K562 (cell line): ENCODE data around the gene NOCT. TPM values are rescaled to one million over a fixed set of nuclear protein-coding genes. Genes with fewer than 3 reads are reported as not detected.

Source experiments
- ATF1 ChIP-seq, 2 experiments: fragments of 450-650 bp in 1 of 2; IDR thresholded peaks; 2 replicates each; pipeline ENCODE4 v1.6.1; 2016; ENCODE audit warnings: missing compliant biosample characterization in 1 of 2, missing genetic modification characterization in 1 of 2
- ATF7 ChIP-seq: fragments of 450-650 bp; IDR thresholded peaks from 2 replicates; pipeline ENCODE4 v1.7.1; 2014; ENCODE audit warnings: mild to moderate bottlenecking, moderate library complexity
- CBFB ChIP-seq: sonication (generic); formaldehyde crosslinking; IDR thresholded peaks from 2 replicates; pipeline ENCODE4 v1.4.0; 2020; ENCODE audit warnings: mild to moderate bottlenecking, missing genetic modification reagents
- CCNT2 ChIP-seq: IDR thresholded peaks from 2 replicates; pipeline ENCODE4 v1.6.1; 2011; ENCODE audit warnings: borderline replicate concordance, low read depth, mild to moderate bottlenecking, moderate library complexity, mixed read lengths, low read length; ENCODE audit not compliant: insufficient read length; ENCODE audit errors: extremely low read depth
- CREB1 ChIP-seq, 2 experiments: sonication (generic) in 1 of 2; formaldehyde crosslinking in 1 of 2; IDR thresholded peaks; 2 replicates each; pipeline versions ENCODE4 v1.6.1 to v1.8.0; 2012 to 2022; ENCODE audit warnings: inconsistent platforms in 1 of 2, mild to moderate bottlenecking in 1 of 2, missing genetic modification reagents in 1 of 2, moderate library complexity in 1 of 2
- ESRRA ChIP-seq: fragments of 450-650 bp; IDR thresholded peaks from 2 replicates; pipeline ENCODE4 v1.6.1; 2014; ENCODE audit warnings: low read depth, mild to moderate bottlenecking, moderate library complexity, borderline replicate concordance
- ETV5 ChIP-seq: sonication (generic); formaldehyde crosslinking; IDR thresholded peaks from 2 replicates; pipeline ENCODE4 v1.4.0; 2020; ENCODE audit warnings: low read depth, mild to moderate bottlenecking, missing genetic modification reagents
- GTF2A2 ChIP-seq: IDR thresholded peaks from 2 replicates; pipeline ENCODE4 v1.6.1; 2016; ENCODE audit warnings: mild to moderate bottlenecking, missing genetic modification characterization, missing compliant biosample characterization
- JUND ChIP-seq, 2 experiments: IDR thresholded peaks; 2 replicates in 1 of 2; 3 replicates in 1 of 2; pipeline ENCODE4 v1.6.1; 2011; ENCODE audit warnings: borderline replicate concordance in 2 of 2, low read depth in 2 of 2, low read length in 2 of 2, improper control_type of control experiment in 1 of 2, missing biosample characterization in 1 of 2, missing genetic modification characterization in 1 of 2, missing genetic modification reagents in 1 of 2
- KDM4B ChIP-seq, 2 experiments: fragments of 450-650 bp in 1 of 2; sonication (generic) in 1 of 2; IDR thresholded peaks; 2 replicates each; pipeline ENCODE4 v1.6.1; 2016 to 2017; ENCODE audit warnings: borderline replicate concordance in 2 of 2, antibody characterized with exemption in 1 of 2, low read depth in 1 of 2, mild to moderate bottlenecking in 1 of 2
- KDM5B ChIP-seq: fragments of 200-600 bp; sonication (generic); IDR thresholded peaks from 2 replicates; pipeline ENCODE4 v1.6.1; 2012; ENCODE audit warnings: low read depth, mild to moderate bottlenecking, moderate library complexity, low read length, control low read depth, inconsistent platforms; ENCODE audit not compliant: insufficient replicate concordance
- KLF10 ChIP-seq: fragments of 250-450 bp; sonication (Bioruptor Pico); IDR thresholded peaks from 2 replicates; pipeline ENCODE4 v1.6.1; 2021; ENCODE audit warnings: matching md5 sums
- MBD2 ChIP-seq: sonication (generic); IDR thresholded peaks from 2 replicates; pipeline ENCODE4 v1.6.1; 2016; ENCODE audit warnings: low read depth, borderline replicate concordance
- NBN ChIP-seq: fragments of 450-650 bp; IDR thresholded peaks from 2 replicates; pipeline ENCODE4 v1.6.1; 2016; ENCODE audit warnings: low read depth, mild to moderate bottlenecking
- POLR2G ChIP-seq: fragments of 200-400 bp; formaldehyde crosslinking; IDR thresholded peaks from 2 replicates; pipeline ENCODE4 v1.6.1; 2017; ENCODE audit warnings: low read depth, mild to moderate bottlenecking, antibody characterized with exemption, low read length, moderate library complexity
- POLR3G ChIP-seq: IDR thresholded peaks from 2 replicates; pipeline ENCODE4 v1.6.1; 2011; ENCODE audit not compliant: insufficient read length, insufficient replicate concordance; ENCODE audit errors: extremely low read depth
- RBM34 ChIP-seq: fragments of 200-400 bp; formaldehyde crosslinking; IDR thresholded peaks from 2 replicates; pipeline ENCODE4 v1.6.1; 2018; ENCODE audit warnings: low read length, borderline replicate concordance; ENCODE audit not compliant: insufficient read depth
- RNF2 ChIP-seq: sonication (generic); IDR thresholded peaks from 2 replicates; pipeline ENCODE4 v1.6.1; 2016
- SIX5 ChIP-seq, 2 experiments: IDR thresholded peaks; 2 replicates each; pipeline ENCODE4 v1.6.1; 2011; ENCODE audit warnings: low read length in 2 of 2, borderline replicate concordance in 1 of 2, low read depth in 1 of 2, mild to moderate bottlenecking in 1 of 2, moderate library complexity in 1 of 2; ENCODE audit not compliant: insufficient read depth in 1 of 2
- SMAD4 ChIP-seq: fragments of 250-450 bp; sonication (Bioruptor Pico); conservative IDR thresholded peaks from 2 replicates; pipeline ENCODE4 v1.8.0; 2021; ENCODE audit warnings: inconsistent platforms, mild to moderate bottlenecking, moderate library complexity
- SREBF2 ChIP-seq: sonication (generic); formaldehyde crosslinking; IDR thresholded peaks from 2 replicates; pipeline ENCODE4 v1.4.0; 2020; ENCODE audit warnings: mild to moderate bottlenecking, missing genetic modification reagents
- TBL1XR1 ChIP-seq, 2 experiments: IDR thresholded peaks; 2 replicates each; pipeline ENCODE4 v1.6.1; 2012; ENCODE audit warnings: improper control_type of control experiment in 2 of 2, low read length in 2 of 2, mild to moderate bottlenecking in 1 of 2
- XRCC5 ChIP-seq: fragments of 200-400 bp; formaldehyde crosslinking; IDR thresholded peaks from 2 replicates; pipeline ENCODE4 v1.6.1; 2017; ENCODE audit warnings: low read depth, mild to moderate bottlenecking, low read length
- ZNF24 ChIP-seq: fragments of 450-650 bp; IDR thresholded peaks from 2 replicates; pipeline ENCODE4 v1.6.1; 2016
- ZNF57 ChIP-seq: fragments of 450-650 bp; formaldehyde crosslinking; IDR thresholded peaks from 2 replicates; pipeline ENCODE4 v1.4.0; 2020; ENCODE audit warnings: mild to moderate bottlenecking, moderate library complexity
- ZNF76 ChIP-seq: fragments of 250-450 bp; sonication (Bioruptor Pico); IDR thresholded peaks from 2 replicates; pipeline ENCODE4 v1.4.0; 2020; ENCODE audit warnings: mild to moderate bottlenecking, moderate library complexity, borderline replicate concordance
- polyA plus RNA-seq, 8 experiments: library from polyadenylated mRNA; depleted of rRNA in 4 of 8; stranded (reverse) in 5 of 8; unstranded in 3 of 8; fragments of >200 nt; fragmentation: Nextera tagmentation in 2 of 8; fragmentation: Illumina TruSeq in 1 of 8; extraction: Ambion mirVana in 2 of 8; extraction: Trizol in 1 of 8; gene quantifications; 2 replicates each; pipeline versions ENCODE4 v1.2.1 to v1.2.3, GENCODE V29; 2011 to 2014; ENCODE audit warnings: inconsistent platforms in 1 of 8, missing spikeins in 1 of 8
- total RNA-seq, 7 experiments: library from RNA; depleted of rRNA in 6 of 7; stranded (reverse); fragments of >200 nt in 6 of 7; fragmentation: Illumina TruSeq in 2 of 7; extraction: Trizol in 2 of 7; gene quantifications; 2 replicates each; pipeline versions ENCODE4 v1.2.1 to v1.2.3, GENCODE V29; 2011 to 2021; ENCODE audit warnings: low replicate concordance in 1 of 7
- TF ChIP-seq, protein P1 (sequence below): sonication (generic); formaldehyde crosslinking; IDR thresholded peaks from 2 replicates; pipeline ENCODE4 v1.8.0; 2022; ENCODE audit warnings: mild to moderate bottlenecking, low read depth, missing genetic modification reagents

NOCT gene
- total and polyA plus RNA-seq, 9 of the 15 experiments (the other 6 are each of a cell fraction or from before 2014, with no cell fraction given), result 1.3 to 20.2 (median 11.1) TPM

DNA sequence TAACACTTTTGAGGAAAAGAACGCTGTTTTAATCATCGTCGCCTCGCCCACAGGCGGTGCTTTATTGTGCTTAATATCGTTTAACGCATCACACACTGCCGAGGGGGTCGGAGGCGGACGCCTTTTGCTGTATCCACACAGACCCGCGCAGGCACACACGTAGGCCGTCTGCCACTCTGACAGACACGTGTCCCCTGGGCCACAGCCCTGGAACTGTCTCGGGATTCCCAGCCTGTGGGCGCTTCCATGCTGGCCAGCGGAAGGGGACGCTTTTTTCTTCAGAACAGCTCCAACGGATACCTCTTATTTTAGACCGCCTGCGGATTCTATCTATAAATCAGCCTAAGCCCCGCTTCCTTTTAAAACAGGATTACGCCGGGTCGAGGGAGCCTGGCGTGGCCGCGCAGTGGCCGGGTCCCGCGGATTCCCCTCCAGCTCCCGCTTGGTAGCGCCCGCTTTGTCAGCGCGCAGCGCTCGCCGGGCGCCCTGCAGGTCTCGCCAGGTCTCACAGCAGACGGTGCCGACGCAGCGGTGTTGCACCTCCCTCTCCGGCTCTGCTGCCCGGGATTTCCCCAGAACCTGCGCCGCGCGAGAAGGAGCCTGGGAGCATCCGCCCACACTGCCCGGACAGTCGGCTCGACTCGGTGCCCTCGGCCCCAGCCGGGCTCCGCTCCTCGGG, at the start of gene NOCT (continued):
- TF ChIP-seq MBD2, result peak; percentile 93
- no peak for TF ChIP-seq POLR3G
- no peak for TF ChIP-seq ZNF57 (CRISPR knock-in tag)
- TF ChIP-seq KLF10 (CRISPR knock-in tag), result no peak
- TF ChIP-seq XRCC5, result peak; percentile 59
- TF ChIP-seq SREBF2, result 0 out of 2 replicates have a peak, but pooled peaks have one; percentile 10
- TF ChIP-seq POLR2G, result peak; percentile 100
- peak; percentile 75 for TF ChIP-seq CREB1 (IDR thresholded peaks at IDR 0.05)
- peak; percentile 79 for TF ChIP-seq CREB1 (CRISPR knock-in tag; IDR thresholded peaks at IDR 0.05)
- peak; percentile 87 for TF ChIP-seq SMAD4 (CRISPR knock-in tag)
- TF ChIP-seq CCNT2, result peak; percentile 64
- 0 out of 4 replicates have a peak, but pooled peaks of 1 of the 2 experiments have one; percentile 7 for TF ChIP-seq TBL1XR1 (IDR thresholded peaks at IDR 0.05; ENCODE audit: low read length in 2 of 2)
- TF ChIP-seq, protein P1, sequence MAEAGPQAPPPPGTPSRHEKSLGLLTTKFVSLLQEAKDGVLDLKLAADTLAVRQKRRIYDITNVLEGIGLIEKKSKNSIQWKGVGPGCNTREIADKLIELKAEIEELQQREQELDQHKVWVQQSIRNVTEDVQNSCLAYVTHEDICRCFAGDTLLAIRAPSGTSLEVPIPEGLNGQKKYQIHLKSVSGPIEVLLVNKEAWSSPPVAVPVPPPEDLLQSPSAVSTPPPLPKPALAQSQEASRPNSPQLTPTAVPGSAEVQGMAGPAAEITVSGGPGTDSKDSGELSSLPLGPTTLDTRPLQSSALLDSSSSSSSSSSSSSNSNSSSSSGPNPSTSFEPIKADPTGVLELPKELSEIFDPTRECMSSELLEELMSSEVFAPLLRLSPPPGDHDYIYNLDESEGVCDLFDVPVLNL (CRISPR knock-in tag), result no peak
- peak in 1 of 2 experiments; percentile 39; a peak in 1 of 4 replicates for TF ChIP-seq SIX5 (IDR thresholded peaks at IDR 0.05; ENCODE audit: borderline replicate concordance in 1 of 2, insufficient read depth in 1 of 2, low read depth in 1 of 2, low read length in 2 of 2)
- peak; percentile 98 for TF ChIP-seq KDM5B
- no peak for TF ChIP-seq ESRRA
- TF ChIP-seq ETV5 (CRISPR knock-in tag), result peak; percentile 79; the same call in 1 of the 2 replicates
- peak; percentile 100 for TF ChIP-seq ATF7
- peak; percentile 70; the same call in 1 of the 2 replicates for TF ChIP-seq RBM34
- TF ChIP-seq RNF2, result peak; percentile 72; the same call in 1 of the 2 replicates
- peak; percentile 57; the same call in 1 of the 2 replicates for TF ChIP-seq NBN
- peak; percentile 95 for TF ChIP-seq JUND (IDR thresholded peaks at IDR 0.05; ENCODE audit: borderline replicate concordance, low read depth, low read length)
- TF ChIP-seq JUND (tag; IDR thresholded peaks at IDR 0.05; ENCODE audit: borderline replicate concordance, low read depth, low read length), result peak; percentile 8; the same call in 1 of the 3 replicates
- no peak for TF ChIP-seq CBFB
- TF ChIP-seq ZNF24, result 0 out of 2 replicates have a peak, but pooled peaks have one; percentile 10
- TF ChIP-seq ZNF76, result 0 out of 2 replicates have a peak, but pooled peaks have one; percentile 6
- no peak for TF ChIP-seq GTF2A2 (tag)
- TF ChIP-seq ATF1 (CRISPR knock-in tag; IDR thresholded peaks at IDR 0.05), result peak; percentile 38; the same call in 1 of the 2 replicates
- TF ChIP-seq ATF1 (tag; IDR thresholded peaks at IDR 0.05), result peak; percentile 93
- 0 out of 4 replicates have a peak, but pooled peaks of 1 of the 2 experiments have one; percentile 69 for TF ChIP-seq KDM4B (IDR thresholded peaks at IDR 0.05; ENCODE audit: borderline replicate concordance in 2 of 2, low read depth in 1 of 2)
